Endothelial cell of umbilical vein (primary cell): Measurements from ENCODE around the gene SESN1. TPM values are rescaled to one million over a fixed set of nuclear protein-coding genes. Genes with fewer than 3 reads are reported as not detected.

ENCODE experiments used
- BruUV-seq: library from RNA; stranded (reverse); fragments of 400-500 nt; replicated peaks from 2 replicates; lab custom pipeline; 2021; lab: Mats Ljungman, UMichigan
- CTCF ChIA-PET: fragments of 300-600, 350-600 bp; sonication (Branson Sonifier 250); formaldehyde crosslinking; loops from one replicate; lab custom pipeline; 2021; ENCODE audit warnings: antibody characterized with exemption, inconsistent platforms; lab: Charles Lee
- POLR2A ChIA-PET: fragments of 300-600, 350-600 bp; sonication (Branson Sonifier 250); formaldehyde crosslinking; loops from one replicate; lab custom pipeline; 2021; ENCODE audit warnings: antibody characterized with exemption, inconsistent platforms; lab: Charles Lee
- DNase-seq: peaks from one replicate; pipeline ENCODE4 v3.0.0-alpha.2; 2011; ENCODE audit warnings: low read depth, low spot score
- FAIRE-seq: peaks from 2 replicates; lab custom pipeline; 2011; peaks lifted over from hg19 to GRCh38; lab: Jason Lieb, UNC
- H2AFZ ChIP-seq: 2 replicates; pipeline ENCODE4 v1.6.0; 2012; ENCODE audit warnings: low read depth, low read length, control low read depth, inconsistent platforms
- H3K27ac ChIP-seq: 2 replicates; pipeline ENCODE4 v1.5.1; 2011; ENCODE audit warnings: low read depth, mild to moderate bottlenecking, control low read depth, low read length, moderate library complexity; ENCODE audit not compliant: insufficient read depth
- H3K27me3 ChIP-seq, 2 experiments: 2 replicates each; pipeline versions ENCODE4 v1.6.0 to v1.6.1; 2011; ENCODE audit warnings: low read length in 2 of 2, mixed read lengths in 1 of 2; ENCODE audit not compliant: control insufficient read depth in 2 of 2, insufficient read depth in 2 of 2
- H3K36me3 ChIP-seq, 2 experiments: 2 replicates in 1 of 2; 3 replicates in 1 of 2; pipeline ENCODE4 v1.5.1; 2011; ENCODE audit warnings: low read length in 2 of 2, mild to moderate bottlenecking in 1 of 2, moderate library complexity in 1 of 2; ENCODE audit not compliant: control insufficient read depth in 2 of 2, insufficient read depth in 2 of 2; ENCODE audit errors: extremely low read depth in 1 of 2
- H3K4me1 ChIP-seq: 3 replicates; pipeline ENCODE4 v1.5.1; 2011; ENCODE audit warnings: mild to moderate bottlenecking, low read length; ENCODE audit not compliant: control insufficient read depth, insufficient read depth; ENCODE audit errors: extremely low read depth
- H3K4me2 ChIP-seq: 2 replicates; pipeline ENCODE4 v1.6.1; 2011; ENCODE audit warnings: low read length, control low read depth, mixed read lengths; ENCODE audit not compliant: insufficient read depth
- H3K4me3 ChIP-seq, 3 experiments: fragments of 200-600 bp in 1 of 3; sonication (generic), shearing (Covaris generic) in 1 of 3; replicated peaks in 1 of 3; 2 replicates each; pipeline ENCODE4 v1.5.1; 2011 to 2016; ENCODE audit warnings: control low read depth in 3 of 3, low read length in 3 of 3, mild to moderate bottlenecking in 2 of 3, inconsistent platforms in 1 of 3, low read depth in 1 of 3, moderate library complexity in 1 of 3; ENCODE audit not compliant: insufficient read depth in 1 of 3
- H3K79me2 ChIP-seq: 2 replicates; pipeline ENCODE4 v1.6.0; 2012; ENCODE audit warnings: low read length, inconsistent platforms; ENCODE audit not compliant: control insufficient read depth, insufficient read depth
- H3K9ac ChIP-seq: replicated peaks from 2 replicates; pipeline ENCODE3; 2011; ENCODE audit warnings: low read length, control low read depth; ENCODE audit not compliant: insufficient read depth; ENCODE audit errors: extremely low read depth
- H3K9me1 ChIP-seq: replicated peaks from 3 replicates; pipeline ENCODE4 v1.6.0; 2011; ENCODE audit warnings: mild to moderate bottlenecking, low read length; ENCODE audit not compliant: control insufficient read depth, insufficient read depth; ENCODE audit errors: extremely low read depth
- H3K9me3 ChIP-seq: replicated peaks from 2 replicates; pipeline ENCODE4 v1.5.1; 2012; ENCODE audit warnings: low read length, inconsistent platforms; ENCODE audit not compliant: control insufficient read depth, insufficient read depth
- H4K20me1 ChIP-seq: replicated peaks from 2 replicates; pipeline ENCODE3; 2011; ENCODE audit warnings: mild to moderate bottlenecking, low read length; ENCODE audit not compliant: control insufficient read depth, insufficient read depth; ENCODE audit errors: extremely low read depth
- EZH2 ChIP-seq: IDR thresholded peaks from 2 replicates; pipeline ENCODE4 v1.6.1; 2012; ENCODE audit warnings: borderline replicate concordance, low read depth, mild to moderate bottlenecking, moderate library complexity, low read length, inconsistent platforms; ENCODE audit not compliant: severe bottlenecking
- FOS ChIP-seq: IDR thresholded peaks from 2 replicates; pipeline ENCODE4 v1.6.1; 2011; ENCODE audit warnings: mild to moderate bottlenecking, low read length, moderate library complexity, borderline replicate concordance; ENCODE audit not compliant: insufficient read depth
- GATA2 ChIP-seq: IDR thresholded peaks from 2 replicates; pipeline ENCODE4 v1.7.0; 2011; ENCODE audit warnings: low read depth, mild to moderate bottlenecking, moderate library complexity, mixed read lengths, low read length; ENCODE audit not compliant: insufficient read length, insufficient read depth
- JUN ChIP-seq: IDR thresholded peaks from 2 replicates; pipeline ENCODE4 v1.6.1; 2011; ENCODE audit warnings: borderline replicate concordance, low read depth; ENCODE audit not compliant: insufficient read length, insufficient read depth
- MYC ChIP-seq: IDR thresholded peaks from one replicate; pipeline ENCODE4 v1.6.1; 2011; ENCODE audit warnings: mild to moderate bottlenecking, low read depth, low read length
- POLR2A ChIP-seq: IDR thresholded peaks from 2 replicates; pipeline ENCODE4 v1.6.1; 2012; ENCODE audit warnings: low read depth, mild to moderate bottlenecking, control low read depth, low read length
- POLR2AphosphoS5 ChIP-seq: IDR thresholded peaks from 2 replicates; pipeline ENCODE4 v1.6.1; 2012; ENCODE audit warnings: low read depth, mild to moderate bottlenecking, control low read depth, low read length, moderate library complexity; ENCODE audit not compliant: insufficient read depth
- dilution Hi-C: fragments of 300-500 bp; cut with MboI; formaldehyde crosslinking; loops from one replicate; pipeline ENCODE4 v1.15.0; 2019; ENCODE audit warnings: low sequenced_read_pairs; ENCODE audit not compliant: extremely low pct_ligation_motif_present
- intact Hi-C: fragments of 100-400 bp; cut with micrococcal nuclease; formaldehyde crosslinking; loops from one replicate; pipeline ENCODE4 v1.10.0; 2022
- polyA plus RNA-seq, 4 experiments: library from polyadenylated mRNA; depleted of rRNA in 3 of 4; stranded (reverse) in 3 of 4; unstranded in 1 of 4; fragments of >200 nt; gene quantifications; 2 replicates each; pipeline versions ENCODE4 v1.2.1 to v1.2.3, GENCODE V29; 2011 to 2012; ENCODE audit warnings: missing spikeins in 1 of 4
- total RNA-seq: library from RNA; stranded (reverse); gene quantifications from 2 replicates; pipeline ENCODE4 v1.2.3, GENCODE V29; 2021
- TF ChIP-seq, protein P1 (sequence below): IDR thresholded peaks from 2 replicates; pipeline ENCODE4 v1.6.1; 2011; ENCODE audit not compliant: insufficient read depth, insufficient read length
- TF ChIP-seq, protein P2 (sequence below), 2 donors: IDR thresholded peaks; 1 replicate in 1 of 2; 2 replicates in 1 of 2; pipeline ENCODE4 v1.5.1; 2011; ENCODE audit warnings: low read length in 2 of 2, mild to moderate bottlenecking in 2 of 2, moderate library complexity in 2 of 2, control low read depth in 1 of 2, inconsistent platforms in 1 of 2, low read depth in 1 of 2; ENCODE audit not compliant: insufficient read depth in 1 of 2; ENCODE audit errors: extremely low read depth in 1 of 2

SESN1 gene
- total and polyA plus RNA-seq, 2 donors (not counting 3 experiments of a cell fraction or from before 2014, with no cell fraction given) = 7.1 to 15.6 TPM

DNA sequence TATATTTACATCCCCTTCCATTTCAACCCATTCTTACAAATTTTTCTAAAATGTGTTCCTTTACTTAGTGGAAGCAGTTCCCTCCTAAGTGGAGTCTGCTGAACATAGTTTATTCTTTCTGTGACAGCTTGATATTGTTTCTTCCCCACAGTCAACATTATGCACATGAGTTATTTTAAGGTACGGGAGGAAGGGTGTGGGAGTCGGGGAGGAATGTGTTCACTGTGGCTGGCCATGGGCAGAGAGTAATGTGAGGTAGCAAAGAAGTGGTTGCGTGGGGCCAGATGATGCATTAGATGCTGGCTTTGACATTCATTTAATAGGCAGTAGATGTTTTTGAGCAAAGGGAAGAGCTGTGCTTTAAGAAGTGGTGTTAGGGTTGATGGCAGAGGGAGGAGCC lies 148.0 kb downstream of the SESN1 start:
- Histone ChIP-seq H3K27ac (no peak overlapping the region), H2AFZ (no peak overlapping the region)

More for the DNA sequence above, 148.0 kb downstream of the SESN1 start:
- TF ChIP-seq, protein P1, sequence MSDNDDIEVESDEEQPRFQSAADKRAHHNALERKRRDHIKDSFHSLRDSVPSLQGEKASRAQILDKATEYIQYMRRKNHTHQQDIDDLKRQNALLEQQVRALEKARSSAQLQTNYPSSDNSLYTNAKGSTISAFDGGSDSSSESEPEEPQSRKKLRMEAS = no peak
- no peak for TF ChIP-seq MYC
- TF ChIP-seq EZH2 = no peak
- TF ChIP-seq, protein P2, sequence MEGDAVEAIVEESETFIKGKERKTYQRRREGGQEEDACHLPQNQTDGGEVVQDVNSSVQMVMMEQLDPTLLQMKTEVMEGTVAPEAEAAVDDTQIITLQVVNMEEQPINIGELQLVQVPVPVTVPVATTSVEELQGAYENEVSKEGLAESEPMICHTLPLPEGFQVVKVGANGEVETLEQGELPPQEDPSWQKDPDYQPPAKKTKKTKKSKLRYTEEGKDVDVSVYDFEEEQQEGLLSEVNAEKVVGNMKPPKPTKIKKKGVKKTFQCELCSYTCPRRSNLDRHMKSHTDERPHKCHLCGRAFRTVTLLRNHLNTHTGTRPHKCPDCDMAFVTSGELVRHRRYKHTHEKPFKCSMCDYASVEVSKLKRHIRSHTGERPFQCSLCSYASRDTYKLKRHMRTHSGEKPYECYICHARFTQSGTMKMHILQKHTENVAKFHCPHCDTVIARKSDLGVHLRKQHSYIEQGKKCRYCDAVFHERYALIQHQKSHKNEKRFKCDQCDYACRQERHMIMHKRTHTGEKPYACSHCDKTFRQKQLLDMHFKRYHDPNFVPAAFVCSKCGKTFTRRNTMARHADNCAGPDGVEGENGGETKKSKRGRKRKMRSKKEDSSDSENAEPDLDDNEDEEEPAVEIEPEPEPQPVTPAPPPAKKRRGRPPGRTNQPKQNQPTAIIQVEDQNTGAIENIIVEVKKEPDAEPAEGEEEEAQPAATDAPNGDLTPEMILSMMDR (IDR thresholded peaks at IDR 0.05; ENCODE audit: extremely low read depth in 1 of 2, insufficient read depth in 1 of 2, low read depth in 1 of 2, low read length in 2 of 2) = no peak
- TF ChIP-seq FOS = no peak
- TF ChIP-seq POLR2A = no peak
- no peak for TF ChIP-seq POLR2AphosphoS5
- TF ChIP-seq JUN = no peak
- no peak for TF ChIP-seq GATA2
- Histone ChIP-seq H3K27me3 (no peaks in the 10 kb centered on the region), H4K20me1 (no peaks in the 10 kb centered on the region), H3K9me3 (no peaks in the 10 kb centered on the region), H3K4me1 (no peaks in the 10 kb centered on the region), H3K36me3 (no peaks in the 10 kb centered on the region), H3K4me2 (no peak overlapping the region), H3K79me2 (no peaks in the 10 kb centered on the region), H3K9me1 (no peaks in the 10 kb centered on the region), H3K9ac (no peak overlapping the region), H3K4me3 (no peak overlapping the region)
- ChIA-PET CTCF (no interaction called here), POLR2A (no interaction called here)
- intact Hi-C loops = no loop called here
- BruUV-seq = no TSS peak
- no peak for FAIRE-seq
- no peak for DNase-seq
- dilution Hi-C loops = no loop called here
